H1 (cell line): ENCODE measurements around the gene INSM1. TPM values are rescaled to one million over a fixed set of nuclear protein-coding genes. Genes with fewer than 3 reads are reported as not detected.
"Not testable (repeated sequence)": the region's sequence is repeated elsewhere in the genome, so short reads cannot be mapped to it uniquely, and the experiment has no call there.

Experiments used
- CTCF ChIA-PET: fragments of 300-600 bp; sonication (Branson Sonifier 250); formaldehyde crosslinking; loops from one replicate; lab custom pipeline; 2021; ENCODE audit not compliant: partially characterized antibody; lab: Charles Lee
- POLR2A ChIA-PET: fragments of 300-600 bp; sonication (Branson Sonifier 250); formaldehyde crosslinking; loops from one replicate; lab custom pipeline; 2021; ENCODE audit warnings: inconsistent platforms; ENCODE audit not compliant: partially characterized antibody; lab: Charles Lee
- DNase-seq, 2 experiments: peaks; one replicate each; pipeline versions ENCODE4 v3.0.0 to v3.0.0-alpha.2; 2010 to 2022; ENCODE audit warnings: low spot score in 2 of 2, low read depth in 1 of 2, mixed read lengths in 1 of 2
- FAIRE-seq: peaks from 2 replicates; lab custom pipeline; 2011; peaks lifted over from hg19 to GRCh38; lab: Jason Lieb, UNC
- H2AFZ ChIP-seq: 2 replicates; pipeline ENCODE4 v1.8.1; 2012; ENCODE audit warnings: low read length, inconsistent platforms
- H2AK5ac ChIP-seq: 2 replicates; pipeline ENCODE4 v1.6.1; 2013; ENCODE audit warnings: low read depth, low read length
- H2BK120ac ChIP-seq: replicated peaks from 2 replicates; pipeline ENCODE3; 2013; ENCODE audit warnings: low read depth, low read length, inconsistent platforms
- H2BK12ac ChIP-seq: 2 replicates; pipeline ENCODE4 v1.6.1; 2013; ENCODE audit warnings: low read depth, low read length
- H2BK15ac ChIP-seq: 2 replicates; pipeline ENCODE4 v1.6.1; 2013; ENCODE audit warnings: low read length
- H2BK20ac ChIP-seq: 2 replicates; pipeline ENCODE4 v1.6.1; 2013; ENCODE audit warnings: low read length
- H2BK5ac ChIP-seq: 2 replicates; pipeline ENCODE4 v1.6.1; 2013; ENCODE audit warnings: low read depth, low read length
- H3K14ac ChIP-seq: 2 replicates; pipeline ENCODE4 v1.6.1; 2013; ENCODE audit warnings: inconsistent platforms; ENCODE audit not compliant: insufficient read length
- H3K18ac ChIP-seq: 2 replicates; pipeline ENCODE4 v1.6.1; 2013; ENCODE audit warnings: low read length; ENCODE audit errors: extremely low read depth
- H3K23ac ChIP-seq: 2 replicates; pipeline ENCODE4 v1.6.1; 2013; ENCODE audit warnings: inconsistent platforms; ENCODE audit not compliant: insufficient read length
- H3K23me2 ChIP-seq: 2 replicates; pipeline ENCODE4 v1.6.1; 2013; ENCODE audit warnings: low read depth, low read length
- H3K27ac ChIP-seq: 2 replicates; pipeline ENCODE4 v1.6.1; 2011; ENCODE audit warnings: low read depth, low read length, inconsistent platforms
- H3K27me3 ChIP-seq, 4 experiments: replicated peaks in 1 of 4; 1 replicate in 1 of 4; 2 replicates in 3 of 4; pipeline versions ENCODE4 v1.6.1 to v1.8.1; 2011 to 2013; ENCODE audit warnings: low read length in 3 of 4, mild to moderate bottlenecking in 3 of 4, inconsistent platforms in 2 of 4, mixed read lengths in 2 of 4, moderate library complexity in 1 of 4; ENCODE audit not compliant: control insufficient read depth in 3 of 4, insufficient read depth in 3 of 4; ENCODE audit errors: extremely low read depth in 1 of 4
- H3K36me3 ChIP-seq, 4 experiments: 2 replicates each; pipeline versions ENCODE4 v1.6.1 to v1.8.1; 2011 to 2013; ENCODE audit warnings: mild to moderate bottlenecking in 4 of 4, low read length in 3 of 4, moderate library complexity in 2 of 4, control low read depth in 1 of 4, inconsistent platforms in 1 of 4; ENCODE audit not compliant: insufficient read depth in 4 of 4, control insufficient read depth in 2 of 4
- H3K4ac ChIP-seq: replicated peaks from 2 replicates; pipeline ENCODE3; 2013; ENCODE audit warnings: low read length, low read depth, mixed read lengths, inconsistent platforms; ENCODE audit not compliant: insufficient read length
- H3K4me1 ChIP-seq, 4 experiments: replicated peaks in 1 of 4; 1 replicate in 1 of 4; 2 replicates in 3 of 4; pipeline versions ENCODE4 v1.6.1 to v1.8.1; 2011 to 2013; ENCODE audit warnings: low read length in 3 of 4, inconsistent platforms in 2 of 4, mixed read lengths in 1 of 4; ENCODE audit not compliant: insufficient read depth in 4 of 4, control insufficient read depth in 3 of 4
- H3K4me2 ChIP-seq, 2 experiments: 2 replicates each; pipeline versions ENCODE4 v1.6.1 to v1.8.1; 2011 to 2013; ENCODE audit warnings: low read depth in 2 of 2, low read length in 2 of 2, control low read depth in 1 of 2, inconsistent platforms in 1 of 2, mild to moderate bottlenecking in 1 of 2; ENCODE audit not compliant: insufficient read depth in 1 of 2
- H3K4me3 ChIP-seq, 4 experiments: fragments of 200-600, 300-600 bp in 1 of 4; sonication (generic), shearing (Covaris generic), sonication (Bioruptor Twin) in 1 of 4; 2 replicates each; pipeline versions ENCODE4 v1.5.1 to v1.8.1; 2011 to 2016; ENCODE audit warnings: low read length in 4 of 4, low read depth in 3 of 4, control low read depth in 2 of 4, inconsistent platforms in 2 of 4, mild to moderate bottlenecking in 2 of 4, mixed read lengths in 1 of 4, moderate library complexity in 1 of 4; ENCODE audit not compliant: insufficient read depth in 2 of 4; ENCODE audit errors: extremely low read depth in 1 of 4
- H3K56ac ChIP-seq: replicated peaks from 2 replicates; pipeline ENCODE3; 2013; ENCODE audit warnings: low read depth, mild to moderate bottlenecking, mixed read lengths, low read length, inconsistent platforms; ENCODE audit not compliant: insufficient read length
- H3K79me1 ChIP-seq: 2 replicates; pipeline ENCODE4 v1.6.1; 2013; ENCODE audit warnings: low read depth, low read length, control low read depth
- H3K79me2 ChIP-seq, 2 experiments: 2 replicates each; pipeline versions ENCODE4 v1.6.1 to v1.8.1; 2012 to 2013; ENCODE audit warnings: low read length in 2 of 2, mild to moderate bottlenecking in 2 of 2, inconsistent platforms in 1 of 2; ENCODE audit not compliant: insufficient read depth in 2 of 2, control insufficient read depth in 1 of 2
- H3K9ac ChIP-seq, 4 experiments: replicated peaks in 1 of 4; 1 replicate in 1 of 4; 2 replicates in 3 of 4; pipeline versions ENCODE4 v1.6.1 to v1.8.1; 2011 to 2013; ENCODE audit warnings: low read depth in 3 of 4, low read length in 3 of 4, control low read depth in 2 of 4, mild to moderate bottlenecking in 2 of 4, moderate library complexity in 2 of 4, inconsistent platforms in 1 of 4; ENCODE audit errors: extremely low read depth in 1 of 4
- H3K9me3 ChIP-seq, 2 experiments: 2 replicates each; pipeline versions ENCODE4 v1.6.1 to v1.8.1; 2012 to 2013; ENCODE audit warnings: mild to moderate bottlenecking in 2 of 2, moderate library complexity in 2 of 2, control low read depth in 1 of 2, inconsistent platforms in 1 of 2, low read depth in 1 of 2, low read length in 1 of 2, mixed read lengths in 1 of 2; ENCODE audit not compliant: insufficient read depth in 2 of 2
- H4K20me1 ChIP-seq, 2 experiments: replicated peaks in 1 of 2; 2 replicates each; pipeline versions ENCODE3 to v1.8.1; 2011 to 2013; ENCODE audit warnings: inconsistent platforms in 2 of 2, low read length in 2 of 2, mild to moderate bottlenecking in 1 of 2; ENCODE audit not compliant: insufficient read depth in 2 of 2, control insufficient read depth in 1 of 2
- H4K5ac ChIP-seq: 2 replicates; pipeline ENCODE4 v1.6.1; 2013; ENCODE audit warnings: low read length, low read depth, mixed read lengths, inconsistent platforms; ENCODE audit not compliant: insufficient read length
- H4K8ac ChIP-seq: 2 replicates; pipeline ENCODE4 v1.8.0; 2013; ENCODE audit warnings: mild to moderate bottlenecking, moderate library complexity, low read length, inconsistent platforms; ENCODE audit not compliant: insufficient read depth; ENCODE audit errors: extremely low read depth
- H4K91ac ChIP-seq: replicated peaks from 2 replicates; pipeline ENCODE3; 2013; ENCODE audit warnings: low read length, mixed read lengths, inconsistent platforms; ENCODE audit not compliant: insufficient read length
- polyA plus RNA-seq, 7 experiments: library from polyadenylated mRNA; depleted of rRNA in 3 of 7; stranded (reverse) in 5 of 7; unstranded in 2 of 7; fragments of >200 nt in 5 of 7; fragments of 200-250 nt in 2 of 7; gene quantifications; 1 replicate in 5 of 7; 2 replicates in 1 of 7; 4 replicates in 1 of 7; pipeline versions ENCODE4 v1.2.1 to v1.2.3, GENCODE V29; 2011 to 2013; ENCODE audit warnings: missing spikeins in 2 of 7, mixed read lengths in 2 of 7
- total RNA-seq: library from RNA; stranded (reverse); fragmentation: NEBNext Ultra II Directional; extraction: Animal tissue kit (Norgen Biotek cat#: 25700); gene quantifications from 2 replicates; pipeline ENCODE4 v1.2.1, GENCODE V29; 2021

INSM1 gene
- total and polyA plus RNA-seq, 2 of the 8 experiments (the other 6 are each of a cell fraction or from before 2014, with no cell fraction given): 0.86 to 2.5 TPM

- H2AK5ac ChIP-seq: peak overlapping the region; percentile 53; the same call in 1 of the 2 replicates
- H2BK12ac ChIP-seq, H3K79me2 ChIP-seq, H2BK120ac ChIP-seq, H3K4me2 ChIP-seq, H3K14ac ChIP-seq, H3K79me1 ChIP-seq, H4K91ac ChIP-seq, H3K4me1 ChIP-seq, H2AFZ ChIP-seq, H3K56ac ChIP-seq, H3K27ac ChIP-seq, H2BK5ac ChIP-seq, H3K23me2 ChIP-seq, H3K27me3 ChIP-seq, H3K18ac ChIP-seq, H2BK15ac ChIP-seq, H3K36me3 ChIP-seq, H4K5ac ChIP-seq, H3K23ac ChIP-seq, H4K8ac ChIP-seq, H4K20me1 ChIP-seq, FAIRE-seq, H3K9ac ChIP-seq, DNase-seq, CTCF ChIA-PET, POLR2A ChIA-PET, H3K4me3 ChIP-seq, H3K4ac ChIP-seq, H2BK20ac ChIP-seq: not testable (repeated sequence)
- peaks cover 0 to 12% of the 10 kb centered on the region in 2 experiments; a peak in 2 of 4 replicates for H3K9me3 ChIP-seq
These were observed 12.4 kb upstream of the INSM1 start for GRCh38 chr20:20355503-20355902.
